Astrocyte (in vitro differentiated cells and primary cell): ENCODE results near the gene CPA2. TPM values are rescaled to one million over a fixed set of nuclear protein-coding genes. Genes with fewer than 3 reads are reported as not detected.

Experiments used
- DNase-seq: peaks from one replicate; pipeline ENCODE4 v3.0.0-alpha.2; 2010; ENCODE audit warnings: low read depth
- FAIRE-seq: peaks from 2 replicates; lab custom pipeline; 2011; peaks lifted over from hg19 to GRCh38; lab: Jason Lieb, UNC
- H2AFZ ChIP-seq: 2 replicates; pipeline ENCODE4 v1.6.0; 2012; ENCODE audit warnings: low read depth, low read length, inconsistent platforms
- H3K27ac ChIP-seq: 2 replicates; pipeline ENCODE4 v1.5.1; 2011; ENCODE audit warnings: low read depth, low read length, inconsistent platforms
- H3K27me3 ChIP-seq: 2 replicates; pipeline ENCODE4 v1.6.0; 2011; ENCODE audit warnings: low read length, inconsistent platforms; ENCODE audit not compliant: insufficient read depth
- H3K36me3 ChIP-seq: 2 replicates; pipeline ENCODE4 v1.5.1; 2011; ENCODE audit warnings: low read length, inconsistent platforms; ENCODE audit not compliant: insufficient read depth
- H3K4me1 ChIP-seq: 2 replicates; pipeline ENCODE4 v1.5.1; 2011; ENCODE audit warnings: low read length, inconsistent platforms; ENCODE audit not compliant: insufficient read depth
- H3K4me2 ChIP-seq: 2 replicates; pipeline ENCODE4 v1.6.0; 2012; ENCODE audit warnings: low read length, inconsistent platforms
- H3K4me3 ChIP-seq: 2 replicates; pipeline ENCODE4 v1.5.1; 2011; ENCODE audit warnings: low read depth, mild to moderate bottlenecking, low read length, inconsistent platforms; ENCODE audit not compliant: insufficient read depth
- H3K79me2 ChIP-seq: 2 replicates; pipeline ENCODE4 v1.6.0; 2012; ENCODE audit warnings: mild to moderate bottlenecking, low read length, inconsistent platforms; ENCODE audit not compliant: insufficient read depth
- H3K9ac ChIP-seq: 2 replicates; pipeline ENCODE4 v1.6.0; 2012; ENCODE audit warnings: mild to moderate bottlenecking, low read length, inconsistent platforms
- H3K9me3 ChIP-seq: 2 replicates; pipeline ENCODE4 v1.5.1; 2012; ENCODE audit warnings: low read depth, mild to moderate bottlenecking, low read length, inconsistent platforms; ENCODE audit not compliant: insufficient read depth
- H4K20me1 ChIP-seq: 2 replicates; pipeline ENCODE4 v1.6.0; 2012; ENCODE audit warnings: low read length, inconsistent platforms; ENCODE audit not compliant: insufficient read depth
- H3K27ac Mint-ChIP-seq: one replicate; pipeline ENCODE4 v1.8.0; 2021; ENCODE audit warnings: mild to moderate bottlenecking, mixed read lengths; ENCODE audit not compliant: unreplicated experiment
- H3K27me3 Mint-ChIP-seq: one replicate; pipeline ENCODE4 v1.8.0; 2021; ENCODE audit warnings: low read depth, mixed read lengths; ENCODE audit not compliant: unreplicated experiment
- H3K36me3 Mint-ChIP-seq: one replicate; pipeline ENCODE4 v1.8.0; 2021; ENCODE audit warnings: low read depth, mixed read lengths; ENCODE audit not compliant: unreplicated experiment
- H3K4me1 Mint-ChIP-seq: one replicate; pipeline ENCODE4 v1.8.0; 2021; ENCODE audit warnings: low read depth, mixed read lengths; ENCODE audit not compliant: unreplicated experiment
- H3K4me3 Mint-ChIP-seq: one replicate; pipeline ENCODE4 v1.8.0; 2021; ENCODE audit warnings: mild to moderate bottlenecking, moderate library complexity, mixed read lengths; ENCODE audit not compliant: unreplicated experiment
- H3K9me3 Mint-ChIP-seq: one replicate; pipeline ENCODE4 v1.8.0; 2021; ENCODE audit warnings: mild to moderate bottlenecking, mixed read lengths; ENCODE audit not compliant: unreplicated experiment
- EZH2 ChIP-seq: IDR thresholded peaks from 2 replicates; pipeline ENCODE4 v1.6.1; 2012; ENCODE audit warnings: mild to moderate bottlenecking, low read length, inconsistent platforms; ENCODE audit not compliant: insufficient read depth
- total RNA-seq: library from RNA; stranded (reverse); gene quantifications from 2 replicates; pipeline ENCODE4 v1.2.1, GENCODE V29; 2021
- TF ChIP-seq, protein P1 (sequence below): IDR thresholded peaks from 2 replicates; pipeline ENCODE4 v1.5.1; 2011; ENCODE audit warnings: low read depth, mild to moderate bottlenecking, inconsistent platforms, low read length, moderate library complexity; ENCODE audit not compliant: insufficient read depth

Gene CPA2
- total RNA-seq, 1 donor from 2014 or later = not detected

DNA sequence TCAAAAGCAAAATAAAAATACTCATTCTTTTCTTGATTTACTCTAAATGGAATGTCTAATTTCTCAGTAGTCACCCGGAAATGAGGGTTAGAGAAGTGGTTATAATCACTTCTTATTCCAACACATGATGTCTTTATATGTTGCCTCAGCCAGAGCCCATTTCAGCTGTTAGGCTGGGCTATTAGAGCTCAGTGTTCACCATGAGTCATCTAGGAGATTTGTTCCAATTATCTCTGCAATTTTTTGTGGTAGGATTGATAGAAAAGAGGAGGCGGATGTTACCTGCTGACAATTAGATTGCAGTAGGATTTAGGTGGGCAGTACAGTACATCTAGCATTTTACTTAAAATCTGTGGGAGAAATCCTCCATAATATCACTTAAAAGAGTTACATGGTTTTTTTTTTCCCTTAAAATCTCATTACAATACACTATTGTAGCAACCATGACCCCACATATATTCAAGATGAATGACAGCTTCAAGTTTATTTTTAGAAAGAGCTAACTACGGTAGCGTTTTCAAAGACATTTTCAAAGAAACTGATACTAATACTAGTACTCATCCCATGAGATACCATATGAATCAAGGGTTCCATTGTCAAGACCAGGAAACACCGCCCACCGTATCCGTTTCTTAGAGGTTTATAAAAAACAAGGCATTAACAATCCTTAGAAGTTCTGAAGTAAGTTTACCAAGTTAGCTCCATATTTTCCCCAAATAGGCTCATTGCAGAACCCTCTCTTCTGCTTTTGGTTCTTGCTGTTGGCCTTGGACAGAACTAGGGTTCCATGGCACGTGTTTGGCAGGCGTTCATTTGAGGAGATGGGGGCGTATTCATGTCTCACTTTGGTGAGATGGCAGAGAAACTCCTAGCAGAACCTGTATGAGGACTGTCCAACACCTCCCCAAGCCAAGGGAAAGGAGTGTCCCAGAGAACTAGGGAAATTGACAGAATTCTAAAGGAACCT lies 10.4 kb downstream of the CPA2 start:
- no peaks in the 10 kb centered on the region for H4K20me1 ChIP-seq
- H3K4me2 ChIP-seq = peak overlapping the region; percentile 39
- no peak overlapping the region for H3K27ac ChIP-seq
- Mint-ChIP-seq H3K9me3 (no peaks in the 10 kb centered on the region), H3K4me3 (no peak overlapping the region), H3K27ac (peak overlapping the region; percentile 1), H3K27me3 (peaks cover 5% of the 10 kb centered on the region), H3K4me1 (peaks cover 34% of the 10 kb centered on the region), H3K36me3 (no peaks in the 10 kb centered on the region)
- no peaks in the 10 kb centered on the region for H3K9me3 ChIP-seq
- no peak for TF ChIP-seq EZH2
- TF ChIP-seq, protein P1, sequence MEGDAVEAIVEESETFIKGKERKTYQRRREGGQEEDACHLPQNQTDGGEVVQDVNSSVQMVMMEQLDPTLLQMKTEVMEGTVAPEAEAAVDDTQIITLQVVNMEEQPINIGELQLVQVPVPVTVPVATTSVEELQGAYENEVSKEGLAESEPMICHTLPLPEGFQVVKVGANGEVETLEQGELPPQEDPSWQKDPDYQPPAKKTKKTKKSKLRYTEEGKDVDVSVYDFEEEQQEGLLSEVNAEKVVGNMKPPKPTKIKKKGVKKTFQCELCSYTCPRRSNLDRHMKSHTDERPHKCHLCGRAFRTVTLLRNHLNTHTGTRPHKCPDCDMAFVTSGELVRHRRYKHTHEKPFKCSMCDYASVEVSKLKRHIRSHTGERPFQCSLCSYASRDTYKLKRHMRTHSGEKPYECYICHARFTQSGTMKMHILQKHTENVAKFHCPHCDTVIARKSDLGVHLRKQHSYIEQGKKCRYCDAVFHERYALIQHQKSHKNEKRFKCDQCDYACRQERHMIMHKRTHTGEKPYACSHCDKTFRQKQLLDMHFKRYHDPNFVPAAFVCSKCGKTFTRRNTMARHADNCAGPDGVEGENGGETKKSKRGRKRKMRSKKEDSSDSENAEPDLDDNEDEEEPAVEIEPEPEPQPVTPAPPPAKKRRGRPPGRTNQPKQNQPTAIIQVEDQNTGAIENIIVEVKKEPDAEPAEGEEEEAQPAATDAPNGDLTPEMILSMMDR = no peak
- no peak overlapping the region for H3K9ac ChIP-seq
- H3K27me3 ChIP-seq = no peaks in the 10 kb centered on the region
- H3K4me3 ChIP-seq = no peak overlapping the region
- peaks cover 32% of the 10 kb centered on the region for H3K4me1 ChIP-seq
- DNase-seq (peak; percentile 86), FAIRE-seq (no peak)
- no peak overlapping the region for H2AFZ ChIP-seq
- no peaks in the 10 kb centered on the region for H3K36me3 ChIP-seq
- no peaks in the 10 kb centered on the region for H3K79me2 ChIP-seq

DNA sequence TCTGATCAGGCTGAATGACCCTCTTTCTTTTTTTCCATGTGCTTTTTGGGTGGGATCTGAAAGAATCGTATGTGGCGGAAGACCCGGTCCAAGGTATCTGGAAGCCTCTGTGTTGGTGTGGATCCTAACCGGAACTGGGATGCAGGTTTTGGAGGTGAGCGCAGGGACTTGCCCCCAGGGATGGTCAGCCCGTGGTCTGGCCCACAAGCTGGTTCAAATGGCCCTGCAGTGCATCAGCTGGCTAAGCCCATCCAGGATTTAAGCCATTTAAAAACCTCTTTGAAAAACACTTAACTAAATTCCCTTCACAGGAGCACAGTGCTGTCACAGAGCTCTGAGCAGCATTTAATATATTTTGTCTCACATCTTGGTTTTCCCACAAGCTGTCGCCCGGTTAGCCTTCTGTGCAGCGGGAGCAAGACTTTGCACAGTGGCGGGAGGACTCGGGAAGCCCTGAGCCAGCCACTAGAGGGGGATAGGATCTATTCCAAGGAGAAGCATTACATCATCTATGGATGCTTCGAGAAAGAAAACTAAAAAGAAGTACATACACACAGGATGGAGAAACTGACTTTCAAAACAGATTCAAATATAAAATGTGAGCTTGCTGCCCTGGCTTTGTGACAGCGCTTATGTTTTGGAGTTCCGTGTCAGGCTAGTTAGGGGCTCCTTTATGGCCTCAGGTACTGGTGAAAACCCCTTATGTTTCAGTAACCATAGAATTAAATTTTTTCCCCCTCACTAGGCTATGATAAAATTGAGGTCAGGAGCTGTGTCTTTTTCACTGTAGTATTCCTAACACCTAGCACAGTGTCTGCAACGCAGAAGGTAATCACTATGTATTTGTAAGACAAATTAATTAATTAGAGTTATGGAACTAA lies 11.3 kb downstream of the CPA2 start:
- Mint-ChIP-seq H3K4me3 (no peak overlapping the region), H3K27ac (peak overlapping the region; percentile 27)
- H3K27ac ChIP-seq = no peak overlapping the region

More for the DNA sequence above, 11.3 kb downstream of the CPA2 start:
- Histone ChIP-seq H3K36me3 (no peaks in the 10 kb centered on the region), H3K4me2 (peak overlapping the region; percentile 39), H3K27me3 (no peaks in the 10 kb centered on the region), H3K9me3 (no peaks in the 10 kb centered on the region), H4K20me1 (no peaks in the 10 kb centered on the region), H3K9ac (no peak overlapping the region), H3K4me1 (peaks cover 24% of the 10 kb centered on the region), H3K4me3 (no peak overlapping the region), H3K79me2 (no peaks in the 10 kb centered on the region), H2AFZ (no peak overlapping the region)
- FAIRE-seq (no peak), DNase-seq (peak; percentile 60)
- Mint-ChIP-seq H3K36me3 (no peaks in the 10 kb centered on the region), H3K9me3 (no peaks in the 10 kb centered on the region), H3K4me1 (peaks cover 25% of the 10 kb centered on the region), H3K27me3 (peaks cover 5% of the 10 kb centered on the region)
- no peak for TF ChIP-seq EZH2
- TF ChIP-seq, protein P1 = peak; percentile 43
